Skeletal muscle satellite cell (primary cell): ENCODE results near the gene FREM2.

Experiments used
- H3K27me3 ChIP-seq: 2 replicates; pipeline ENCODE4 v1.7.0; 2013; ENCODE audit warnings: low read length; ENCODE audit not compliant: control insufficient read depth, insufficient read depth
- H3K36me3 ChIP-seq: 2 replicates; pipeline ENCODE4 v1.7.0; 2013; ENCODE audit warnings: mild to moderate bottlenecking, control low read depth, low read length; ENCODE audit not compliant: insufficient read depth
- H3K4me1 ChIP-seq: 2 replicates; pipeline ENCODE4 v1.7.0; 2013; ENCODE audit warnings: low read length; ENCODE audit not compliant: control insufficient read depth, insufficient read depth
- H3K4me2 ChIP-seq: 2 replicates; pipeline ENCODE4 v1.7.0; 2013; ENCODE audit warnings: mild to moderate bottlenecking, low read length
- H3K4me3 ChIP-seq: 2 replicates; pipeline ENCODE4 v1.7.0; 2013; ENCODE audit warnings: low read length
- H3K9ac ChIP-seq: 2 replicates; pipeline ENCODE4 v1.7.0; 2013; ENCODE audit warnings: mild to moderate bottlenecking, low read depth, low read length, moderate library complexity
- H3K9me3 ChIP-seq: replicated peaks from 2 replicates; pipeline ENCODE4 v1.7.0; 2013; ENCODE audit warnings: mild to moderate bottlenecking, control low read depth, low read length

The FREM2 gene

DNA sequence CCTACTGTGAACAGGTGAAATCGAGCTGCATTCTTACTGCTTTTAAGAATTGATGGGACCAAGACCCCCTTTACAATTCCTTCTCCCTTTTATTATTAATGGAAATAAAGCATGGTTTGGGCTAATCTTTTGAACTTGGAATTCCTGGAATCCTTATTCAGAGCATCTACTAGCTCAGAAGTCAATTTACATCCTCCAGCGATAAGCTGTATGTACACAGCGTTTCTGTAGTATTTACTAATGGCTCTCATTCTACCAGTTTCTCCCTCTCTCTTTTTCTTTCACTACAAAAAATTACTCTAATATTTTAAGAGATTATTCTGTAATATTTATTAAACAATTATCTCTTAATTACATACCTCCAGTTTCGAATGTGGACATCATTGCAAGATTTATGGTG lies 31.5 kb downstream of the FREM2 start:
- H3K36me3 ChIP-seq, result no peaks in the 10 kb centered on the region
- H3K4me3 ChIP-seq, result no peak overlapping the region
- no peak overlapping the region for H3K9ac ChIP-seq
- peaks cover 18% of the 10 kb centered on the region for H3K27me3 ChIP-seq
- H3K4me1 ChIP-seq, result no peaks in the 10 kb centered on the region
- H3K9me3 ChIP-seq, result no peaks in the 10 kb centered on the region
- no peak overlapping the region for H3K4me2 ChIP-seq

DNA sequence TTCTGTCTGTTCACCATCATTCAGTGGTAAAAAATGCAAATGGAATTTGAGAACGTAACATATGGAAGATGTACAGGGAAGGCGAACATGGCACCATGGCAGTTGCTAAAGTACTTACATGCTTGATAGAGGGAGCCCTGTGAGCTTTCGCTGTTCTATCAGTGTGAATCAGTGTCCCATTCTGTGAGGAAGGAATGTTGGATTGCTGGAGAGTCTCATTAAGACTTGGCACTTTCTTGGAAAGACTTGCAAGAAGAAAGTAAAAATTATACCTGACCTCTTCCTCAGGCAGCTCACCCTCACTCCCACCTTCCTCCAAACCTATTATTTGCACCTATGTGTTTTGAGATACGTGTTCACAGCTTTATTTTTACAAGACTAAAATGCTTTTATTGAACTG lies 43.5 kb downstream of the FREM2 start:
- H3K9ac ChIP-seq, result no peak overlapping the region
- H3K9me3 ChIP-seq, result no peaks in the 10 kb centered on the region
- H3K36me3 ChIP-seq, result no peaks in the 10 kb centered on the region
- H3K27me3 ChIP-seq, result peaks cover 8% of the 10 kb centered on the region
- H3K4me1 ChIP-seq, result no peaks in the 10 kb centered on the region
- H3K4me2 ChIP-seq, result no peak overlapping the region
- H3K4me3 ChIP-seq, result no peak overlapping the region

GRCh38 chr13:38733146-38733545 lies 46.3 kb downstream of the FREM2 start:
- H3K9ac ChIP-seq, result no peak overlapping the region
- no peaks in the 10 kb centered on the region for H3K9me3 ChIP-seq
- H3K4me1 ChIP-seq, result no peaks in the 10 kb centered on the region
- H3K4me3 ChIP-seq, result no peak overlapping the region
- H3K36me3 ChIP-seq, result no peaks in the 10 kb centered on the region
- peaks cover 15% of the 10 kb centered on the region for H3K27me3 ChIP-seq
- H3K4me2 ChIP-seq, result no peak overlapping the region

- Histone ChIP-seq H3K27me3 (peaks cover 26% of the 10 kb centered on the region), H3K4me1 (no peaks in the 10 kb centered on the region)
These were observed 49.0 kb downstream of the FREM2 start for GRCh38 chr13:38735665-38736440.

DNA sequence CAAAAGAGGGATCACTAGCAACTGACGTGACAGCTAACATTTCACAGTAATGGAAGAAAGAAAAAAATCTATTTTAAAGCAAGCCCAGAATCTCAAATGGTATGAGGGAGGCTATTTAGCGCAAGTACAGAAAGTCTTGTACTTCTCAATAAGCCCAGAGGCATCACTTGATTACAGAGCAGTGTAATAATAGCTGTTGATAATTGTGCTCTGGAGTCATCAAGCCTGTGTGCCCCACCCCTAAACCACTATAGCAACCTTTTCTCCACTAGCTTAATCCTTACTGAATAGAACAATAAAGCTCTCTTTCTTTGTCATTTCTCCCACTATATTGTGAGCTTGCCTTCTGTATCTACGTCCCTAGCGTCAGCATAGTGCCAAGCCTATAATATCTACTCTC lies 56.6 kb downstream of the FREM2 start:
- Histone ChIP-seq H3K4me2 (no peak overlapping the region), H3K9me3 (no peaks in the 10 kb centered on the region), H3K4me1 (no peaks in the 10 kb centered on the region), H3K27me3 (peaks cover 46% of the 10 kb centered on the region), H3K9ac (no peak overlapping the region), H3K36me3 (no peaks in the 10 kb centered on the region), H3K4me3 (no peak overlapping the region)

More at GRCh38 chr13:38735665-38736440, 49.0 kb downstream of the FREM2 start:
- Histone ChIP-seq H3K36me3 (no peaks in the 10 kb centered on the region), H3K4me2 (no peak overlapping the region), H3K4me3 (no peak overlapping the region), H3K9me3 (no peaks in the 10 kb centered on the region), H3K9ac (no peak overlapping the region)

GRCh38 chr13:38752686-38753085 lies 65.8 kb downstream of the FREM2 start:
- peaks cover 33% of the 10 kb centered on the region for H3K27me3 ChIP-seq
- H3K9ac ChIP-seq, result no peak overlapping the region
- no peaks in the 10 kb centered on the region for H3K36me3 ChIP-seq
- no peaks in the 10 kb centered on the region for H3K4me1 ChIP-seq
- H3K4me3 ChIP-seq, result no peak overlapping the region
- H3K4me2 ChIP-seq, result no peak overlapping the region
- no peaks in the 10 kb centered on the region for H3K9me3 ChIP-seq

DNA sequence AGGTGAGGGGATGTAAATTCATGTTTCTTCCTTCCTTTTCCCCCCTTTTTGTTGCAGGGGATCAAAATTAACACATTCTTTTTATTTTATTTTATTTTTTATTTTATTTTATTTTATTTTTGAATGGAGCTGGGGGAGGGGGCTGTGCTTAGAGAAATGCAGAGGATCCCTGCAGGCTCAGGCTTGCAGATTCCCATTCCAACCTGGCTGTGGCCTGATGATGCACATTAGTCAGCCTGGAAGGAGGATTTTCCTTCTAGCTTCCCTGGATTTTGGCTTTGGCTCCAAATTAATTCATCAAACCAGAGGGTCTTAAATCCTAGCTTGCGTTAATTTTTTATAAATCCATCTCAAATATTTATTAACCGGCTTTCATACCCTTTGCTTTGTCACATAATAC lies 67.0 kb downstream of the FREM2 start:
- Histone ChIP-seq H3K4me1 (no peaks in the 10 kb centered on the region), H3K9ac (no peak overlapping the region), H3K4me2 (no peak overlapping the region), H3K36me3 (no peaks in the 10 kb centered on the region), H3K27me3 (peaks cover 36% of the 10 kb centered on the region), H3K4me3 (no peak overlapping the region), H3K9me3 (no peaks in the 10 kb centered on the region)

DNA sequence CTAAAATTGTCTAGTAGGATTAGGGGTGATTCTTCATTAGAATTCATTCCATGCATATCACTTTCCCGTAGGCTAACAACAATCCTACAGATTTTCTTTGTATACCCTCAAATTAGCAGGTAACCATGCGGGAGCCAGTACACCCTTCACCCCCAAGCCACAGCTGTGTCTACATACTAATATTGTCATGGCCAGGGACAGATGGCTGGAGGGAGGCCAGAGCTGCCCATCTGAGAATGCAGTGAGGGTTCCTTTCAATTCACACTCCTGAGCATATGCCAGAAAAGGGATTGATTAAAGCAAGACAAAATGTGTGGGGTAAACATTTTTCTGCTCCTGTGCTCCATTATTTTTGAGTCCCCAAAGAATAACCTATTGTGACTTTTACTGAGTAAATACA lies 68.9 kb downstream of the FREM2 start:
- no peaks in the 10 kb centered on the region for H3K36me3 ChIP-seq
- H3K4me3 ChIP-seq, result no peak overlapping the region
- H3K4me1 ChIP-seq, result no peaks in the 10 kb centered on the region
- H3K9me3 ChIP-seq, result no peaks in the 10 kb centered on the region
- peaks cover 31% of the 10 kb centered on the region for H3K27me3 ChIP-seq
- no peak overlapping the region for H3K9ac ChIP-seq
- no peak overlapping the region for H3K4me2 ChIP-seq

DNA sequence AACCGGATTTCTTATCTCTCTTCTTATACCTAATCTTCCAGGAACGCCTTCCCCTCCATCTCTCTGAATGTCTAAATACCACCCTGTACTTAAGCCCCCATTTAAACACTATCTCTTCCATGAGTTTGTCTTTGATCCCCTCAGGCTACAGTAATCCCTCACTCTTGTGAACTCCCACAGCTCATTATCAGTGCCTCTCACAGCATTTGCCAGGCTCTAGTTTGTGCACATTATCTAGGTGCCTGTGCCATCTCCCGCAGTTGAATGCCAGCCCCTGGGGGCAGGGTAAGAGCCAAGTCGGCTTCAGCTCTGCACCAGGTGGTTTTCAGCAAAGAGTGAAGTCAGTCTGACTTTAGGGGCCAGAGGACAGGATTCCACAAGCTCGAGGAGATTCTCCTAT lies 71.4 kb downstream of the FREM2 start:
- Histone ChIP-seq H3K27me3 (peaks cover 44% of the 10 kb centered on the region), H3K36me3 (no peaks in the 10 kb centered on the region), H3K9ac (no peak overlapping the region), H3K4me3 (no peak overlapping the region), H3K4me2 (no peak overlapping the region), H3K4me1 (no peaks in the 10 kb centered on the region), H3K9me3 (no peaks in the 10 kb centered on the region)

DNA sequence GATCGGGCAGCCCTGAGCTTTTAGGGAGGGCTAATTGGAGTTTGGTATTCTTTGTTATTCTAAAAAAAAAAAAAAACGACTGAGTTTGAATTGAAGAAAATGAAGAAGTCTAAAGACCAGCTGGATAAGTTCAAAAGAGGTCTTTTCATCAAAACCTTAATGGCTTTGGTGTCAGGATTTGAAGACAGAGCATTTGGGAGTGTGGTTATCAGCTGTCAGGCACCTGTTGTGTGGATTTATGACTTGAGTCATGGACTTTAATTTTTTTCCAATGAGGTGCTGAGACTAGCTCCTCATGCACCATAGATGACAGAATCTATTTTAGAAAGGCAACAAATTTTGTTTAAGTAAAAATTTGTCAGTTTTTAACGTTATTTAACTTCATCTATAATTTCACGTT lies 72.5 kb downstream of the FREM2 start:
- H3K9ac ChIP-seq, result no peak overlapping the region
- H3K36me3 ChIP-seq, result no peaks in the 10 kb centered on the region
- no peak overlapping the region for H3K4me3 ChIP-seq
- H3K27me3 ChIP-seq, result peaks cover 41% of the 10 kb centered on the region
- H3K9me3 ChIP-seq, result no peaks in the 10 kb centered on the region
- H3K4me2 ChIP-seq, result no peak overlapping the region
- H3K4me1 ChIP-seq, result no peaks in the 10 kb centered on the region

DNA sequence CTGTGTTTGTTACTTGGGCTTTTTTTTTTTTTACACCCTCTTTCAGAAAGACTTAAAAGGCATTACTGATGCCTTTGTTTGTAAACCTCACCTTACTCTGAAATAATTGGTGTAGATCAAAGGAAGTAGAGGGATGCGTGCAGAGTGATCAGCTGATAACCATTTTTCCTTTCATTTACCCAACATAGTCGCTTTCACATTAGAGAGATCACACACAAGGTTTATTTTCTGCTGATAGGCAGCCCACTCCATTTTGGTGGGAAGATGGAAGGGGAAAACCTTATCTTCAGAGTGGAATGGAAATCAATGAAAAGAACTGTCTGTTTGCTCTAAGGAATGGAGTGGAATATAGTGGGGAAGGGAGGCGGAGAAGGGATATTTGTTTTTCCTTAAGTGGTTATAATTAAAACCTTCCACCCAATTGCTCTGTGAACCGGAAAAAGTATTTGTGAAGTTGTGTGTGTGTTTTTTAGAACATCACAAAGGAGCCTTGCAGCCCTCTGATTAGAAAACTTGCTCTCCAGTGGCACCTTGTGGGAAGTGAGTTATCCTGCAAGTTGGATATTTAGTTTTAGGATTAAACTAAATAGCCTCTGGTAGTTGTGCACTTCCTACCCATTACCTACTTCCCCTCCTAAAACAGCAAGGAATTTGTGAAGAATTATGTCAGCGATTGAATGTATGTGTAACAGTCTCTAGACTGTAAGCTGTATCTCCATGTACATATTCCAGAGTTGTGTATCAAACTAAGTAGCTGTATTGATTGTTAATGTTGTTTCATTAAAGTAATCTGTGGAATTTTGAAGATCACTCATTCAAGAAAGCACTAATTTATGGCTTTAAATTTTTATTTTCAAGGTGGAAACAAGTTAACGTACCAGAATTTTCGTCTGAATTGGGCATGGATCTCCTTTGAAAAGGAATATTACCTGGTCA lies 76.8 kb downstream of the FREM2 start:
- no peak overlapping the region for H3K4me2 ChIP-seq

More for the DNA sequence above, 76.8 kb downstream of the FREM2 start:
- H3K4me3 ChIP-seq, result no peak overlapping the region
- no peak overlapping the region for H3K9ac ChIP-seq
- H3K36me3 ChIP-seq, result no peaks in the 10 kb centered on the region
- no peaks in the 10 kb centered on the region for H3K9me3 ChIP-seq
- peaks cover 17% of the 10 kb centered on the region for H3K27me3 ChIP-seq
- no peaks in the 10 kb centered on the region for H3K4me1 ChIP-seq
